Parietal lobe (tissue), 1 donor: ENCODE results near the gene SRSF7. TPM values are rescaled to one million over a fixed set of nuclear protein-coding genes. Genes with fewer than 3 reads are reported as not detected.

Experiments
- total RNA-seq: library from RNA; depleted of rRNA; stranded (reverse); fragments of >200 nt; gene quantifications from one replicate; pipeline ENCODE4 v1.2.3, GENCODE V29; 2014

Gene SRSF7
- total RNA-seq = 122 TPM

DNA sequence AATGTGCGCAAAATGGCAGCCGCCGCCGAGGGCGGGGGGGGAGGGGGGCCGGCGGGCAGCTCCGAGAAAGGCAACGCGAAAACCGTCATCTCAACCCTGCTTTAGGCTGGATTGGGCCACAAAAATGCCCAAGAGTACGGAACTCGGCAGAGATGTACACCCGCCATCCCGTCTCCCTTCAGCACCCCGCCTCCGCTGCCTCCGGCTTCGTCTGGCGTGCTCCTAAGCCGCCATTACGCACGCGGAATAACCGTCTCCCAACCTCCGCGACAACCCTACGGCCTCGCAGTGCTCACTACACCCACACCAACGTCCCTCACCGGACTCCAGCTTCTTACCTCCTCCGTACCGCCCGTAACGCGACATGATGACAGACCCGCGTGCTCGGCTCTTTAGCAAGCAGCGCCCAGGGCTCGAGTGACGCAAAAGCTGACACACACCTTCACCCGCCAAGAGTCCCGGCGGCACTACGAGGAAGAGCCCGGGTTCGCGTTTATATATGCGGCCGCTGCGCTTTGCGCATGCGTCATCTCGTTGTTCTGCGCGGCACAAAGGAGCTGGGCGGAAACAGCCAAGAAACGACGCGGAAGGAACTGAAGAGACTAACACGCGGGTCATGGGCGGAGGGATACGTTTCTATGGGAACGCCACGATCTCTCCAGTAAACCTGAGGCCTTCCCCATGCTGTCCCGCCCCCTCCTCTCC lies at the start of gene SRSF7:
Gene SRSF7, minus strand, starts transcription at position 471 of the 705 bp plus-strand sequence. Its CDS starts 105 bp downstream, at position 366.

Other genes with a start within 250 kb of the SRSF7 start
- gene HNRNPLL, start 148.4 kb downstream of the SRSF7 start, total RNA-seq = 143 TPM
- 2.2 TPM for gene GALM, start 85.2 kb downstream of the SRSF7 start, total RNA-seq
- 8.8 TPM for gene GEMIN6, start 26.8 kb upstream of the SRSF7 start, total RNA-seq
- gene DHX57, start 124.6 kb upstream of the SRSF7 start, total RNA-seq = 64.5 TPM
- 21.3 TPM for gene MORN2, start 124.6 kb upstream of the SRSF7 start, total RNA-seq
- 6.9 TPM for gene ARHGEF33, start 138.5 kb upstream of the SRSF7 start, total RNA-seq